Activated effector memory CD4-positive, alpha-beta T cell treated with Interleukin-2 at 50 U/mL for 16 hours (primary cell): ENCODE results near the gene AMT.
"Not testable (repeated sequence)": the region's sequence is repeated elsewhere in the genome, so short reads cannot be mapped to it uniquely, and the experiment has no call there.

Source experiments
- DNase-seq: peaks from one replicate; pipeline ENCODE4 v3.0.0-alpha.2; 2020

Gene AMT

DNA sequence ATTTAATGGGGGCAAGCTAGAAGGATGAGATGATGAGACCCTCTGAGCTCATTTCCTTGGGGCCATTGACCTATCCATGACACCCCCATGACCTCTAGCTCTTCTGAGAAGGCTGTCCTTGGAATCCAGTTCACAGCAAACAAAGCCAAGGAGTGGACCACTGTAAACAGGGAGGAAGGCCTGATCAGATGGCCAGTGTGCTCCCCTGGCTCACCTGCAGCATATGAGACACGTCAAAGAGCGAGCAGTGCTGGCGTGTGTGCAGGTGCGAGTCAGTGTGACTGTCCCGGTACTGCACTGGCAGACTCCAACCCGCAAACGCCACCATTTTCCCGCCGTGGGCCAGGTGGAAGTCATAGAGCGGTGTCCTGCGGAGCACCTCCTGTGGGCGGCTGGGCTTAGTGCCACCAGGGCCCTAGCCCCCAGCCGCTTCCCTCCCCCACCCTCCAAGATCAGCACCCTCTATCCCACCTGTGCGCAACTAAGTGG, 339 bp downstream of the AMT start:
- no peak for DNase-seq

DNA sequence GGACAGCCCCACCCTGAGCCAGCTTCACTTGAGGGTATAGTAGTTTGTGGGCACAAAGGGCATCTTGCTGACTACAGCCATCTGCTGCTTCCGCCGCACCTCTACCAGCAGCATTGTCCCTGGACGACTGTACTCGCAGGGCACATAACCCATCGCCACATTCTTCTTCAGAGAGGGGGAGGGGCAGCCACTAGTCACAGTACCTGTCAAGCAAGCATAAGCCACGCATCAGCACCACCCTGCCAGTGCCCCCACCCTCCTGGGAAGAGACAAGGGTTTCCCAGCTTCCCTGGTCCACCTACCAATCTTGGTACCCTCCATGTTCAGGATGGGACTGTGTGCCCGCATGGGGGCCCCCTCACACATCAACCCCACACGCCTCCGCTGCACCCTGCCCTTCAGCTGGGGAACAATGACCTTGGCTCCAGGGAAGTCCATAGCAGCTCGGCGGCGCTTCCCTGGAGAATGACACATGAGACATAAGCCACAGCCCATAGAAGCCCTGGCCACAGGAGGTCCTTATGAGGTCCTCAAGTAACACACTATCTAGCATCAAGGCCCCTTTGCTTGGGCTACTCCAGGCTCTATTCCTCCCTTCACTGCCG, 4.7 kb downstream of the AMT start:
- no peak for DNase-seq

- no peak for DNase-seq
These were observed 5.4 kb downstream of the AMT start for GRCh38 chr3:49416867-49417266.

- peak; percentile 33 for DNase-seq
These were observed 6.2 kb downstream of the AMT start for GRCh38 chr3:49415931-49416601.

GRCh38 chr3:49414753-49415152, 7.5 kb downstream of the AMT start:
- no peak for DNase-seq

- DNase-seq: no peak
These were observed 8.9 kb downstream of the AMT start for GRCh38 chr3:49413338-49413734.

- DNase-seq: no peak
These were observed 9.5 kb downstream of the AMT start for GRCh38 chr3:49412632-49413337.

- DNase-seq: peak; percentile 97
These were observed 10.2 kb downstream of the AMT start, which contains the start of the genes RHOA and TCTA for GRCh38 chr3:49411968-49412631. TSS of gene RHOA (minus strand) at chr3:49411976. CDS start at chr3:49375589, 36,387 bp downstream. TSS of gene TCTA (plus strand) at chr3:49412423. CDS start at chr3:49412427, 4 bp downstream.

DNA sequence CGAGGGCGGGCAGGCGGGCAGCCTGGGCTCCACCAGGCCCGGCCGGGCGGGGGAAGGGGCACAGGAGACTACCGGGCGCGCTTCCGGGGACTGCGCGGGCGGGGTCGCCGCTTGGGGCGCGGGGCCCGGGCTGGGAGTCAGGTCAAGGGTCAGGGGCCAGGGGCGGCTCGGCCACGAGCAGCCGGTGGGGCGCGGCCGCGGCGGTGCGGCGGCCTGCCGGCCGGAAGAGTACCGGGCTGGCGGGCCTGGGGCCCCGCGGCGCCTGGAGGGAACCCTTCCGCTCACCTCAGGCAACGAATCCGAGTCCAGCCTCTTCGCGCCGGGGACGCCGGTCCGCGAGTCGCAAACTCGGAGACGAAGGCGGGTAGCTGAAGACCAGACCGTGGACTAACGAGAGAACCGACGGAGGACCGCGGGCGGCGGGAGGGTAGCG, 10.7 kb downstream of the AMT start:
- peak; percentile 47 for DNase-seq

GRCh38 chr3:49410846-49411534, 11.3 kb downstream of the AMT start:
- no peak for DNase-seq

- DNase-seq: no peak
These were observed 12.0 kb downstream of the AMT start for GRCh38 chr3:49410066-49410845.

DNA sequence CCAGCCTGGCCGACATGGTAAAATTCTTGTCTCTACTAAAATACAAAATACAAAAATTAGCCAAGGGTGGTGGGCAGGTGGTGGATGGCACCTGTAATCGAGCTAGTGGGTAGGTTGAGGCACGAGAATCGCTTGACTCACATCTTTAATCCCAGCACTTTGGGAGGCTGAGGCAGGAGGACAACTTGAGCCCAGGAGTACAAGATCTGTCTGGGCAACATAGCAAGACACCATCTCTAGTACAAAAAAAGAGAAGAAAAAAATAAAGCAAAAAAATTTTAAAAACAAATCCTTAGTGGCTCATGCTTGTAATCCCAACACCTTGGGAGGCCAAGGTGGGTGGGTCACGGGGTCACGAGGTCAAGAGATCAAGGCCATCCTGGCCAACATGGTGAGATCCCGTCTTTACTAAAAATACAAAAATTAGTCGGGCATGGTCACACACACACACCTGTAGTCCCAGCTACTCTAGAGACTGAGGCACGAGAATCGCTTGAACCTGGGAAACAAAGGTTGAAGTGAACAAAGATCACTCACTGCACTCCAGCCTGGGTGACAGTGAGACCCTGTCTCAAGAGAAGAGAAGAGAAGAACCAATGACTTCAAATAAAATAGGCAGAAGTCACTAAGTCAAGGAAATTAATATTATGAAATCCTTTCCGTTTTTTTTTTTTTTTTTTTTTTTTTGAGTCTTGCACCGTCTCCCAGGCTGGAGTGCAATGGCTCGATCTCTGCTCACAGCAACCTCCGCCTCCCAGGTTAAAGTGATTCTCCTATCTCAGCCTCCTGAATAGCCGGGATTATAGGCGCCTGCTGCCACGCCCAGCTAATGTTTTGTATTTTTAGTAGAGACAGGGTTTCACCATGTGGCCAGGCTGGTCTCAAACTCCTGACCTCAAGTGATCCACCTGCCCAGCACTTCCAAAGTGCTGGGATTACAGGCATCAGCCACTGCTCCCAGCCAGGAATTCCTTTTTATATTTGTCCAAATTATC, 15.4 kb downstream of the AMT start:
- DNase-seq: no peak

- DNase-seq: not testable (repeated sequence)
These were observed 16.7 kb downstream of the AMT start for GRCh38 chr3:49405570-49405969.

- no peak for DNase-seq
These were observed 18.4 kb downstream of the AMT start for GRCh38 chr3:49403891-49404290.

DNA sequence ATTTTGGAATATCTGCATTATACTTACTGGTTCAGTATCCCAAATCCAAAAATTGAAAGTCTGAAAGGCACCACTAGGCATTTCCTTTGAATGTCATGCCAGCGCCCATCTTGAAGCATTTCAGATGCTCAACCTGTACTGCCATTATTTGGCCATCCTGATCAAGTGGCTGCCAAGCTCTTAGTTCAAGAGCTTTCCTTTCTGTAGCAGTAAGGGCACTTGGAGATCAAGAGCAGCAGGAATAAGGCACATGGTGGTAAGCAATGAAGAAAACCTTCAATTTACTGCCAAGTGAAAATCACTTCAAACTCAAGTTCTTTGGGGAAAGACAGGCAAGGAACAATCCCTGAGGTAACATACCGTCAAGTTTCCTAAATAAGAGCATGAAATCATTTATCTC, 20.5 kb downstream of the AMT start:
- no peak for DNase-seq

DNA sequence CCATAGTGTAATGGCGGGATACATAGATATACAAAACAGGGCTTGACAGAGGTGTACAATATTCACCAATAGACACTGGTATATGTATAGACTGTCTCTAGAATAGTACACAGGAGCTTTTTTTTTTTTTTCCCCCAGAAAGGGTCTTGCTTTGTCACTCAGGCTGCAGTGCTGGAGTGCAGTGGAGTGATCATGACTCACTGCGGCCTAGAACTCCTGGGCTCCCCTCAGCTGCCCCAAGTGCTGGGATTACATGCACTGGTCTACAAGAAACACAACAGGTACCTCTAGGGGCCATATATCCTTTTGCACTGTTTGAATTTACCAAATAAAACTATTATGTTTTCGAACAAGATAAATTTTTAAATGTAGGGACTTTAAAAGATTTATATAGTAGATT, 22.8 kb downstream of the AMT start:
- DNase-seq: no peak

GRCh38 chr3:49397470-49397869, 24.8 kb downstream of the AMT start:
- DNase-seq: no peak

DNA sequence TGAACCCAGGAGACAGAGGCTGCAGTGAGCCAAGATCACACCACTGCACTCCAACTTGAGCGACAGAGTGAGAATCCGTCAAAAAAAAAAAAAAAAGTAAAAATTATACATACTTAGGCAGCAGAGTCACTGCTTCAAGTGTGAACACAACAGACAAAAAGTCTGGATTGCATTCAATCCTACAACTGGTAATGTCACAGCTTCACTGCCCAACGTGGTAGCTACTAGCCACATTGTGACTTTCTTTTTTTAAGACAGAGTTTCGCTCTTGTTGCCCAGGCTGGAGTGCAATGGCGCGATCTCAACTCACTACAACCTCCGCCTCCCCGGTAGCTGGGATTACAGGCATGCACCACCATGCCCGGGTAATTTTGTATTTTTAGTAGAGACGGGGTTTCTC, 31.0 kb downstream of the AMT start:
- not testable (repeated sequence) for DNase-seq

DNA sequence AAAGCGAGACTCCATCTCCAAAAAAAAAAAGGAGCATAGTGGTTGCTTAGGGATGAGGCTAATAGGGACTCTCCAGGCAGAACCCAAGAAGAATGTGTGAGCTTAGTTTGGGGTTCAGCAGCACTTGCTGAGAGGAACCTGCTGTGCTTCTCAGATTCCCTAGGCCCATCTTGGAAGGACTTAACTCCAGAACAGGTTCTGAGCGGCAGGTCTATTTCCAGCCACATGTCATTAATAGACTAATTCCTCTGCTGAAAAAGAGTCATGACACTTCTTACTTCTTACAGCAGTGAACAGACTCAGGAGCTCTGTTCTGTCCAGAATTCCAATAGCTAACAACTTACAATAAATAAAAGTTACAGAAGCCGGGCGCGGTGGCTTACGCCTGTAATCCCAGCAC, 33.0 kb downstream of the AMT start:
- DNase-seq: no peak

DNA sequence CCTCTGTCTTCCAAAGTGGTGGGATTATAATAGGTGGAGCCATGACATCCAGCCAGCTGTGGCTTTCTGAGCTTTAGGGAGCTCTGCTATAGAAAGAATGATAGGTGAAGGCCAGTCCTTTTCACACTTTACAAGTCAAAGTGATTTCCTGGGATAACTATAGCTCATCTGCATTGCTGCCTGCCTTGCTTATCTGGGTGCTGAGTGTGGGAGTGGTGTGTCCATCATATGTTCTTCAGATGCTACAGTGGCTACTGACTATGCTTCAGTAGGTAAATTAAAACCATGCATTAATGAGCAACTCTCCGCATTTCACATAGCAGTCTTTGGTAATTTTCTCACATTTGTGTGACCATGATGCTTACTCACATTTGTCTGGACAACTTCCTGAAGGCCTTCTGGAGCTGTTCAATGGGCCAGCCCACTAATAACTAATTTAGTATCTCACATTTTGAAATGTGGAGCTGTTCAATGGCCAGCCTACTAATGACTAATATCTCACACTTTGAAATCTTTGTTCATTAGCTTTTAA, 33.9 kb downstream of the AMT start:
- no peak for DNase-seq
